IPS-NIHi11 (cell line): ENCODE results near the gene PDE12.
"Not testable (repeated sequence)": the region's sequence is repeated elsewhere in the genome, so short reads cannot be mapped to it uniquely, and the experiment has no call there.

Experiments
- DNase-seq: peaks from one replicate; pipeline ENCODE4 v3.0.0; 2012; ENCODE audit warnings: mixed read lengths, low spot score

PDE12 gene

DNA sequence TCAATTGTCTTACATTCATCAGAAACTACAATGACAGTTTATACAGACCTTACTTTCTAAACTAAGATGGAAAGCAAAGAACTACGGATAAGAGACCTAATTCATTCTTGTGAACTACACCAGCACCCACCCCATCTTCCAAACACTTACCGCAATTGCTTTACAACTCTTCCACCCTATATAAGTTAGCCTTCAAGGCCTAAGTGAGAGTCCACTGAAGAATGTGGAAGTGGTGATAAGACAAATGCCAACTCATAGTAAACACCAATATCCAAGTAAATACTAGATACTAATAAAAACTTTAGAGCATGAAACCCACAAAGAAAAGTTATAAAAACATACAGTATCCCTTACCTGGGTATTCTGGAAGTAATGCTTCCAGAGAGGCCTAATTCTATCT, 27.5 kb downstream of the PDE12 start:
- DNase-seq = no peak

- no peak for DNase-seq
Observed at GRCh38 chr3:57586778-57587177, 30.7 kb downstream of the PDE12 start.

DNA sequence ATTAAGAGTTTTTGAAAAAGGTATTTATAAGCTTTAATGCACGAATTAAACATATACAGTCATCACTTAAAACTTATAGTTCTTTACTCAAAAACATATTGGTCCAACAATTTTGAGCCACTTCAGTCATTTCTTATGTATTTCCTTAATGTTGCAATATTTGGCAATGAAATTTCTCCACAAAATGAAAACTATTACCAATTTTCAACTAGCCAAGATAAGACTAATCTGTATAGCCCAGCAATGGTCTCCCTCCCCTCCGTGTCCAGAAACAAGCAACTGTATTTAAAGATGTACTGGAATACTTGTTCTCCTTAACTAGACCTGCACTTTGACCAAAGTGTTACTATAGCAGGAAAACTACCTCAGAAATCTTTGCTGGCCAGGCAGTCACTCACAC, 31.8 kb downstream of the PDE12 start:
- no peak for DNase-seq

GRCh38 chr3:57592306-57592705, 36.2 kb downstream of the PDE12 start:
- DNase-seq = no peak

DNA sequence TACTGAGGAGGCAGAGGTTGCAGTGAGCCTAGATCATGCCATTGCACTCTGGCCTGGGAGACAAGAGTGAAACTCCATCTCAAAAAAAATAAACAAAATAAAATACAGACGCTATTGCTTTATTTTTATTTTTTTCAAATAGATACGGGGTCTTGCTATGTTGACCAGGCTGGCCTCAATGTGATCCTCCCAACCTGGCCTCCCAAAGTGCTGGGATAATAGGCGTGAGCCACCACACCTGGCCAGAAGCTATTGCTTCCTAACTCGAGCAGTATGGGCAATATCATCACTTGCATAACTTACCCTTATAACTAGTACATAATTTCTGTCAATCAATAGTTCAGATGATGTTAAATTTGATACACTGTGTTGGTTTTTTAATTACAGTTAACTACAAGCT, 38.1 kb downstream of the PDE12 start:
- DNase-seq = no peak

GRCh38 chr3:57594576-57594975, 38.5 kb downstream of the PDE12 start:
- no peak for DNase-seq

GRCh38 chr3:57596495-57597126, 40.5 kb downstream of the PDE12 start:
- peak; percentile 70 for DNase-seq

GRCh38 chr3:57597127-57597923, 41.3 kb downstream of the PDE12 start, which contains the start of gene ARF4:
Gene ARF4 (minus strand): TSS chr3:57597344. CDS start chr3:57597140, 204 bp downstream.
- peak; percentile 99 for DNase-seq

DNA sequence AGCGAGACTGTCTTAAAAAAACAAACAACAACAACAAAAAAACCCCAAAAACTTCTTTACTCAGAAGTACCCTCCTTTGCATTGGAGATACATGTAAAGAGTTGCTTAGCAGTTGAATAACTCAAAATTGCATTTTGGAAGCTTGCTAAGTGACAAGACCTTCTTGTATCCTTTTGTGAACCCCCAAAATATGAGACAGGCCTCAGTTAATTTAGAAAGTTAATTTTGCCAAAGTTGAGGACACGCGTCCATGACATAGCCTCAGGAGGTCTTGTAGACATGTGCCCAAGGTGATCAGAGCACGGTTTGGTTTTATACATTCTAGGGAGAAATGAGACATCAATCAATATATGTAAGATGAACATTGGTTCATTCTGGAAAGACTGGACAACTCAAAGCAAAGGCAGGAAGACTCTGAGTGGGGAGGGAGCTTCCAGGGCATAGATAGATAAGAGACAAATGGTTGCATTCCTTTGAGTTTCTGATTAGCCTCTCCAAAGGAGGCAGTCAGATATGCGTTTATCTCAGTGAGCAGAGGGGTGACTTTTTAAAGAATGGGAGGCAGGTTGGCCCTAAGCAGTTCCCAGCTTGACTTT, 42.8 kb downstream of the PDE12 start:
- no peak for DNase-seq

DNA sequence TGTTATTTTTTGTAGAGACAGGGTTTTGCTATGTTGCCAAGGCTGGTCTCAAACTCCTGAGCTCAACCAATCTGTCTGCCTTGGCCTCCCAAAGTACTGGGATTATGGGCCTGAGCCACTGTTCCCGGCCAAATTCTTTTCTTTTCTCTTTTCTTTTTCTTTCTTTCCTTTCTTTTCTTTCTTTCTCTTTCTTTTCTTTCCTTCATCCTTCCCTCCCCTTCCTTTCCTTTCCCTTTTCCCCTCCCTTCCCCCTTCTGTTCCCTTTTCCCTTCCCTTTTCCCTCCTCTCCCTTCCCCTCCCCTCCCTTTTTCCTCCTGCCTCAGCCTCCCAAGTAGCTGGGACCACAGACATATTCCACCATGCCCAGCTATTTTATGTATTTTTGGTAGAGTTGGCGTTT, 44.1 kb downstream of the PDE12 start:
- DNase-seq = no peak

- DNase-seq = no peak
Observed at GRCh38 chr3:57604971-57605370, 48.9 kb downstream of the PDE12 start.

DNA sequence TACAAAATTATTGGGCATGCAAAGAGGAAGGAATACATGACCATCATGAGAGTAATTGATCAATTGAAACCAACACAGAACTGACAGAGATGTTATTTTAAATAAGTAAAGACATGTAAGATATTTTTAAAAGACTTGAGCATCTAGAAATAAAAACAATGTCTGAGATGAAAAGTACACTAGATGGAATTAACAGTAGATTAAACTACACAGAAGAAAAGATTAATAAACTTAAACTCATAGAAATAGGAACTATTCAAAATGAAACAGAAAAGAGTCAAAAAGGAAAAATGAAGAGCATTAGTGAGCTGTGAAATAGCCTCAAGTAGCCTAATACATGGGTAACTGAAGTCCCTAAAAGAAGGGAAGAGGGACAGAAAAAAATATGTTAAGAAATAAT, 49.6 kb downstream of the PDE12 start:
- no peak for DNase-seq

- not testable (repeated sequence) for DNase-seq
Observed at GRCh38 chr3:57611870-57612269, 55.8 kb downstream of the PDE12 start.

DNA sequence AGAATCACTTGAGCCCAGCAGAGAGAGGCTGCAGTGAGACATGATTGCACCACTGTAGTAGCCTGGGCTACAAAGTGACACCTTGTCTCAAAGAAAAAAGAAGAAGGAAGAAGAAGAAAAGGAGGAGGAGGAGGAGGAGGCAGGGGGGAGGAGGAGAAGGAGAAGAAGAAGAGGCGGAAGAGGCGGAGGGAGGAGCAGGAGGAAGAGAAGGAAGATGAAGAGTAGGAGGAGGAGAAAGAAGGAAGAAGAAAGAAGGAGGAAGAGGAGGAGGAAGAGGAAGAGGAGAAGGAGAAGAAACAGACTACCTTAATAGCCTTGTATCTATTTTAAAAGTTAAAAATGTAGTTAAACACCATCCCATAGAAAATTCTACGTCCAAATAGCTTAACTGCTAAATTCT, 60.2 kb downstream of the PDE12 start:
- no peak for DNase-seq
